Endothelial cell of umbilical vein (primary cell): ENCODE data around the gene SPAG16.

Experiments
- CTCF ChIP-seq, 2 donors: IDR thresholded peaks; 1 replicate in 1 of 2; 2 replicates in 1 of 2; pipeline ENCODE4 v1.5.1; 2011; ENCODE audit warnings: low read length in 2 of 2, mild to moderate bottlenecking in 2 of 2, moderate library complexity in 2 of 2, control low read depth in 1 of 2, inconsistent platforms in 1 of 2, low read depth in 1 of 2; ENCODE audit not compliant: insufficient read depth in 1 of 2; ENCODE audit errors: extremely low read depth in 1 of 2
- EZH2 ChIP-seq: IDR thresholded peaks from 2 replicates; pipeline ENCODE4 v1.6.1; 2012; ENCODE audit warnings: borderline replicate concordance, low read depth, mild to moderate bottlenecking, moderate library complexity, low read length, inconsistent platforms; ENCODE audit not compliant: severe bottlenecking
- FOS ChIP-seq: IDR thresholded peaks from 2 replicates; pipeline ENCODE4 v1.6.1; 2011; ENCODE audit warnings: mild to moderate bottlenecking, low read length, moderate library complexity, borderline replicate concordance; ENCODE audit not compliant: insufficient read depth
- JUN ChIP-seq: IDR thresholded peaks from 2 replicates; pipeline ENCODE4 v1.6.1; 2011; ENCODE audit warnings: borderline replicate concordance, low read depth; ENCODE audit not compliant: insufficient read length, insufficient read depth
- MAX ChIP-seq: IDR thresholded peaks from 2 replicates; pipeline ENCODE4 v1.6.1; 2011; ENCODE audit not compliant: insufficient read depth, insufficient read length
- MYC ChIP-seq: IDR thresholded peaks from one replicate; pipeline ENCODE4 v1.6.1; 2011; ENCODE audit warnings: mild to moderate bottlenecking, low read depth, low read length
- POLR2A ChIP-seq: IDR thresholded peaks from 2 replicates; pipeline ENCODE4 v1.6.1; 2012; ENCODE audit warnings: low read depth, mild to moderate bottlenecking, control low read depth, low read length
- POLR2AphosphoS5 ChIP-seq: IDR thresholded peaks from 2 replicates; pipeline ENCODE4 v1.6.1; 2012; ENCODE audit warnings: low read depth, mild to moderate bottlenecking, control low read depth, low read length, moderate library complexity; ENCODE audit not compliant: insufficient read depth

GRCh38 chr2:214382229-214382628 lies 1098.0 kb downstream of the SPAG16 start:
- TF ChIP-seq EZH2 = no peak
- TF ChIP-seq CTCF (IDR thresholded peaks at IDR 0.05; ENCODE audit: extremely low read depth in 1 of 2, insufficient read depth in 1 of 2, low read depth in 1 of 2, low read length in 2 of 2) = no peak
- TF ChIP-seq FOS = no peak
- TF ChIP-seq POLR2AphosphoS5 = no peak
- no peak for TF ChIP-seq MAX
- TF ChIP-seq POLR2A = no peak
- no peak for TF ChIP-seq MYC
- no peak for TF ChIP-seq JUN
